GM12878 (cell line): ENCODE data around the gene NDUFV2.
"Not testable (repeated sequence)": the region's sequence is repeated elsewhere in the genome, so short reads cannot be mapped to it uniquely, and the experiment has no call there.

Experiments
- CBFB ChIP-seq: IDR thresholded peaks from 2 replicates; pipeline ENCODE4 v1.6.1; 2016; ENCODE audit warnings: antibody characterized with exemption, low read depth
- CREB1 ChIP-seq: IDR thresholded peaks from 2 replicates; pipeline ENCODE4 v1.6.1; 2012; ENCODE audit warnings: low read depth, mild to moderate bottlenecking, inconsistent platforms
- FOXK2 ChIP-seq: fragments of 450-650 bp; IDR thresholded peaks from 2 replicates; pipeline ENCODE4 v1.6.1; 2017; ENCODE audit warnings: mild to moderate bottlenecking, moderate library complexity
- KDM1A ChIP-seq: fragments of 200-600 bp; sonication (generic); IDR thresholded peaks from 2 replicates; pipeline ENCODE4 v1.6.1; 2016; ENCODE audit warnings: borderline replicate concordance
- TF ChIP-seq, protein P1 (sequence below): fragments of 150-350 bp; IDR thresholded peaks from 2 replicates; pipeline ENCODE4 v1.6.1; 2016; ENCODE audit warnings: low read depth, low read length
- TF ChIP-seq, protein P2 (sequence below): fragments of 450-650 bp; IDR thresholded peaks from 2 replicates; pipeline ENCODE4 v1.6.1; 2018; ENCODE audit warnings: mild to moderate bottlenecking, low read depth, moderate library complexity; ENCODE audit not compliant: partially characterized antibody

DNA sequence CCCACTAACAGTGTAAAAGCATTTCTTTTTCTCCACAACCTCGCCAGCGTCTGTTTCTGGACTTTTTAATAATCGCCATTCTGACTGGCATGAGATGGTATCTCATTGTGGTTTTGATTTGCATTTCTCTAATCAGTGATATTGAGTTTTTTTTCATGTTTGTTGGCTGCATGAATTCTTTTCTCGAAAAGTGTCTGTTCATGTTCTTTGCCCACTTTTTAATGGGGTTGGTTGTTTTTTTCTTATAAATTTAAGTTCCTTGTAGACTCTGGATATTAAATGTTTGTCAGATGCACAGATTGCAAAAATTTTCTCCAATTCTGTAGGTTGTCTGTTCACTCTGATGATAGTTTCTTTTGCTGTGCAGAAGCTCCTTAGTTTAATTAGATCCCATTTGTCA is 60.2 kb downstream of the NDUFV2 start:
- TF ChIP-seq FOXK2, CBFB, KDM1A, CREB1: not testable (repeated sequence)
- TF ChIP-seq, protein P1, sequence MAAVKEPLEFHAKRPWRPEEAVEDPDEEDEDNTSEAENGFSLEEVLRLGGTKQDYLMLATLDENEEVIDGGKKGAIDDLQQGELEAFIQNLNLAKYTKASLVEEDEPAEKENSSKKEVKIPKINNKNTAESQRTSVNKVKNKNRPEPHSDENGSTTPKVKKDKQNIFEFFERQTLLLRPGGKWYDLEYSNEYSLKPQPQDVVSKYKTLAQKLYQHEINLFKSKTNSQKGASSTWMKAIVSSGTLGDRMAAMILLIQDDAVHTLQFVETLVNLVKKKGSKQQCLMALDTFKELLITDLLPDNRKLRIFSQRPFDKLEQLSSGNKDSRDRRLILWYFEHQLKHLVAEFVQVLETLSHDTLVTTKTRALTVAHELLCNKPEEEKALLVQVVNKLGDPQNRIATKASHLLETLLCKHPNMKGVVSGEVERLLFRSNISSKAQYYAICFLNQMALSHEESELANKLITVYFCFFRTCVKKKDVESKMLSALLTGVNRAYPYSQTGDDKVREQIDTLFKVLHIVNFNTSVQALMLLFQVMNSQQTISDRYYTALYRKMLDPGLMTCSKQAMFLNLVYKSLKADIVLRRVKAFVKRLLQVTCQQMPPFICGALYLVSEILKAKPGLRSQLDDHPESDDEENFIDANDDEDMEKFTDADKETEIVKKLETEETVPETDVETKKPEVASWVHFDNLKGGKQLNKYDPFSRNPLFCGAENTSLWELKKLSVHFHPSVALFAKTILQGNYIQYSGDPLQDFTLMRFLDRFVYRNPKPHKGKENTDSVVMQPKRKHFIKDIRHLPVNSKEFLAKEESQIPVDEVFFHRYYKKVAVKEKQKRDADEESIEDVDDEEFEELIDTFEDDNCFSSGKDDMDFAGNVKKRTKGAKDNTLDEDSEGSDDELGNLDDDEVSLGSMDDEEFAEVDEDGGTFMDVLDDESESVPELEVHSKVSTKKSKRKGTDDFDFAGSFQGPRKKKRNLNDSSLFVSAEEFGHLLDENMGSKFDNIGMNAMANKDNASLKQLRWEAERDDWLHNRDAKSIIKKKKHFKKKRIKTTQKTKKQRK: not testable (repeated sequence)
- TF ChIP-seq, protein P2, sequence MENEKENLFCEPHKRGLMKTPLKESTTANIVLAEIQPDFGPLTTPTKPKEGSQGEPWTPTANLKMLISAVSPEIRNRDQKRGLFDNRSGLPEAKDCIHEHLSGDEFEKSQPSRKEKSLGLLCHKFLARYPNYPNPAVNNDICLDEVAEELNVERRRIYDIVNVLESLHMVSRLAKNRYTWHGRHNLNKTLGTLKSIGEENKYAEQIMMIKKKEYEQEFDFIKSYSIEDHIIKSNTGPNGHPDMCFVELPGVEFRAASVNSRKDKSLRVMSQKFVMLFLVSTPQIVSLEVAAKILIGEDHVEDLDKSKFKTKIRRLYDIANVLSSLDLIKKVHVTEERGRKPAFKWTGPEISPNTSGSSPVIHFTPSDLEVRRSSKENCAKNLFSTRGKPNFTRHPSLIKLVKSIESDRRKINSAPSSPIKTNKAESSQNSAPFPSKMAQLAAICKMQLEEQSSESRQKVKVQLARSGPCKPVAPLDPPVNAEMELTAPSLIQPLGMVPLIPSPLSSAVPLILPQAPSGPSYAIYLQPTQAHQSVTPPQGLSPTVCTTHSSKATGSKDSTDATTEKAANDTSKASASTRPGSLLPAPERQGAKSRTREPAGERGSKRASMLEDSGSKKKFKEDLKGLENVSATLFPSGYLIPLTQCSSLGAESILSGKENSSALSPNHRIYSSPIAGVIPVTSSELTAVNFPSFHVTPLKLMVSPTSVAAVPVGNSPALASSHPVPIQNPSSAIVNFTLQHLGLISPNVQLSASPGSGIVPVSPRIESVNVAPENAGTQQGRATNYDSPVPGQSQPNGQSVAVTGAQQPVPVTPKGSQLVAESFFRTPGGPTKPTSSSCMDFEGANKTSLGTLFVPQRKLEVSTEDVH: not testable (repeated sequence)
